SK-N-SH (cell line): ENCODE measurements around the gene PTGIS. TPM values are rescaled to one million over a fixed set of nuclear protein-coding genes. Genes with fewer than 3 reads are reported as not detected.

Experiments
- CTCF ChIA-PET: fragments of 300-600, 350-600 bp; formaldehyde crosslinking; extraction: SDS; loops from one replicate; lab custom pipeline; 2021; lab: Yijun Ruan, JAX
- POLR2A ChIA-PET: fragments of 350-600 bp; sonication (Branson Sonifier 250); formaldehyde crosslinking; extraction: SDS; loops from one replicate; lab custom pipeline; 2020; ENCODE audit warnings: antibody characterized with exemption, inconsistent platforms; lab: Yijun Ruan, JAX
- DNase-seq: peaks from one replicate; pipeline ENCODE4 v3.0.0; 2012
- H2AFZ ChIP-seq: fragments of 200-600 bp; sonication (generic); 2 replicates; pipeline ENCODE4 v1.8.1; 2016; ENCODE audit warnings: antibody characterized with exemption, mild to moderate bottlenecking, low read depth
- H3F3A ChIP-seq: fragments of 200-600 bp; sonication (generic); replicated peaks from 2 replicates; pipeline ENCODE3; 2016; ENCODE audit warnings: antibody characterized with exemption, mild to moderate bottlenecking; ENCODE audit not compliant: insufficient read depth
- H3K27ac ChIP-seq, 2 experiments: fragments of 200-500 bp in 1 of 2; fragments of 200-600 bp in 1 of 2; sonication (Bioruptor generic) in 1 of 2; sonication (generic), shearing (Covaris generic) in 1 of 2; 2 replicates each; pipeline versions ENCODE4 v1.5.1 to v1.6.1; 2014 to 2016; ENCODE audit warnings: low read depth in 2 of 2, inconsistent platforms in 1 of 2, low read length in 1 of 2, mild to moderate bottlenecking in 1 of 2, mixed read lengths in 1 of 2
- H3K27me3 ChIP-seq: fragments of 200-600 bp; sonication (generic), shearing (Covaris generic); 2 replicates; pipeline ENCODE4 v1.6.1; 2016; ENCODE audit warnings: mixed run types; ENCODE audit not compliant: insufficient read depth
- H3K36me3 ChIP-seq, 2 experiments: fragments of 200-500 bp in 1 of 2; fragments of 200-600 bp in 1 of 2; sonication (Bioruptor generic) in 1 of 2; sonication (generic) in 1 of 2; replicated peaks in 1 of 2; 2 replicates each; pipeline versions ENCODE3 to v1.5.1; 2014 to 2016; ENCODE audit warnings: low read length in 1 of 2, mild to moderate bottlenecking in 1 of 2; ENCODE audit not compliant: insufficient read depth in 2 of 2, control insufficient read depth in 1 of 2
- H3K4me1 ChIP-seq, 2 experiments: fragments of 200-500 bp in 1 of 2; fragments of 200-600 bp in 1 of 2; sonication (Bioruptor generic) in 1 of 2; sonication (generic), shearing (Covaris generic) in 1 of 2; 2 replicates each; pipeline versions ENCODE4 v1.5.1 to v1.6.1; 2014 to 2016; ENCODE audit warnings: low read depth in 1 of 2, low read length in 1 of 2, mixed run types in 1 of 2; ENCODE audit not compliant: insufficient read depth in 2 of 2, control insufficient read depth in 1 of 2
- H3K4me2 ChIP-seq: fragments of 200-600 bp; sonication (generic), shearing (Covaris generic); 2 replicates; pipeline ENCODE4 v1.6.1; 2017; ENCODE audit warnings: mixed run types
- H3K4me3 ChIP-seq, 2 experiments: fragments of 200-500 bp in 1 of 2; fragments of 200-600 bp in 1 of 2; sonication (Bioruptor generic) in 1 of 2; sonication (generic), shearing (Covaris generic) in 1 of 2; 2 replicates each; pipeline versions ENCODE4 v1.5.1 to v1.8.1; 2014 to 2016; ENCODE audit warnings: low read depth in 2 of 2, inconsistent platforms in 1 of 2, low read length in 1 of 2, mild to moderate bottlenecking in 1 of 2, mixed read lengths in 1 of 2, moderate library complexity in 1 of 2
- H3K79me2 ChIP-seq: fragments of 200-600 bp; sonication (generic); 2 replicates; pipeline ENCODE4 v1.8.1; 2017; ENCODE audit warnings: mild to moderate bottlenecking; ENCODE audit not compliant: insufficient read depth
- H3K9ac ChIP-seq: fragments of 200-600 bp; sonication (generic); 2 replicates; pipeline ENCODE4 v1.6.1; 2017; ENCODE audit warnings: mixed run types
- H3K9me2 ChIP-seq: fragments of 200-600 bp; sonication (generic); 2 replicates; pipeline ENCODE4 v1.6.1; 2017; ENCODE audit warnings: mixed run types
- H3K9me3 ChIP-seq: fragments of 200-600 bp; sonication (generic); 2 replicates; pipeline ENCODE4 v1.6.1; 2017; ENCODE audit warnings: mixed run types, mild to moderate bottlenecking, moderate library complexity
- H4K20me1 ChIP-seq: fragments of 200-600 bp; sonication (generic); 2 replicates; pipeline ENCODE4 v1.6.1; 2017; ENCODE audit warnings: mild to moderate bottlenecking, mixed run types; ENCODE audit not compliant: insufficient read depth
- CHD2 ChIP-seq: fragments of 150-350 bp; IDR thresholded peaks from 2 replicates; pipeline ENCODE4 v1.6.1; 2018; ENCODE audit warnings: low read length; ENCODE audit not compliant: partially characterized antibody
- EP300 ChIP-seq, 2 experiments: IDR thresholded peaks; 2 replicates each; pipeline versions ENCODE4 v1.4.0 to v1.6.1; 2012; ENCODE audit warnings: borderline replicate concordance in 1 of 2, low read depth in 1 of 2, low read length in 1 of 2
- FOSL2 ChIP-seq: IDR thresholded peaks from 2 replicates; pipeline ENCODE4 v1.4.0; 2012; ENCODE audit warnings: low read depth, mild to moderate bottlenecking, moderate library complexity, borderline replicate concordance
- FOXJ3 ChIP-seq: sonication (generic); formaldehyde crosslinking; IDR thresholded peaks from 2 replicates; pipeline ENCODE4 v1.5.1; 2020; ENCODE audit warnings: mild to moderate bottlenecking, missing genetic modification reagents
- IRF3 ChIP-seq: fragments of 150-350 bp; IDR thresholded peaks from 2 replicates; pipeline ENCODE4 v1.6.1; 2016; ENCODE audit warnings: mild to moderate bottlenecking, low read depth, low read length
- MEF2A ChIP-seq: IDR thresholded peaks from 2 replicates; pipeline ENCODE4 v1.4.0; 2012; ENCODE audit warnings: low read depth, borderline replicate concordance
- POLR2AphosphoS5 ChIP-seq: IDR thresholded peaks from 2 replicates; pipeline ENCODE4 v1.6.1; 2012; ENCODE audit warnings: low read depth, low read length
- RAD21 ChIP-seq: IDR thresholded peaks from 2 replicates; pipeline ENCODE4 v1.6.1; 2012; ENCODE audit warnings: mild to moderate bottlenecking, low read length
- REST ChIP-seq: IDR thresholded peaks from 2 replicates; pipeline ENCODE4 v1.6.1; 2012; ENCODE audit warnings: mild to moderate bottlenecking, low read depth, low read length, moderate library complexity
- RFX5 ChIP-seq: IDR thresholded peaks from 2 replicates; pipeline ENCODE4 v1.6.1; 2012; ENCODE audit warnings: mild to moderate bottlenecking, improper control_type of control experiment, low read length
- RXRA ChIP-seq: IDR thresholded peaks from 2 replicates; pipeline ENCODE4 v1.4.0; 2012; ENCODE audit warnings: low read depth, mild to moderate bottlenecking, borderline replicate concordance
- SMC3 ChIP-seq: IDR thresholded peaks from 2 replicates; pipeline ENCODE4 v1.6.1; 2012; ENCODE audit warnings: low read depth, low read length, improper control_type of control experiment
- TAF1 ChIP-seq: IDR thresholded peaks from 2 replicates; pipeline ENCODE4 v1.6.1; 2012; ENCODE audit warnings: low read depth, mild to moderate bottlenecking, low read length, moderate library complexity, borderline replicate concordance
- TCF12 ChIP-seq: IDR thresholded peaks from 2 replicates; pipeline ENCODE4 v1.4.0; 2012
- YY1 ChIP-seq: IDR thresholded peaks from 2 replicates; pipeline ENCODE4 v1.4.0; 2012; ENCODE audit warnings: low read depth, mild to moderate bottlenecking
- ZBTB33 ChIP-seq: IDR thresholded peaks from 2 replicates; pipeline ENCODE4 v1.4.0; 2012; ENCODE audit warnings: low read depth, borderline replicate concordance
- polyA plus RNA-seq, 3 experiments: library from polyadenylated mRNA; depleted of rRNA; stranded (reverse); fragments of >200 nt; gene quantifications; 2 replicates each; pipeline ENCODE4 v1.2.3, GENCODE V29; 2012
- TF ChIP-seq, protein P1 (sequence below): fragments of 200-600 bp; sonication (generic); IDR thresholded peaks from 2 replicates; pipeline ENCODE4 v1.6.1; 2017; ENCODE audit warnings: antibody characterized with exemption, mild to moderate bottlenecking, moderate library complexity
- TF ChIP-seq, protein P2 (sequence below): IDR thresholded peaks from 2 replicates; pipeline ENCODE4 v1.4.0; 2012; ENCODE audit warnings: low read depth, borderline replicate concordance
- TF ChIP-seq, protein P3 (sequence below): fragments of 150-350 bp; IDR thresholded peaks from 2 replicates; pipeline ENCODE4 v1.6.1; 2017; ENCODE audit warnings: antibody characterized with exemption, low read length, low read depth, borderline replicate concordance

Gene PTGIS
- polyA plus RNA-seq, 1 of the 3 experiments (the other 2 are of a cell fraction): 1.0 TPM

DNA sequence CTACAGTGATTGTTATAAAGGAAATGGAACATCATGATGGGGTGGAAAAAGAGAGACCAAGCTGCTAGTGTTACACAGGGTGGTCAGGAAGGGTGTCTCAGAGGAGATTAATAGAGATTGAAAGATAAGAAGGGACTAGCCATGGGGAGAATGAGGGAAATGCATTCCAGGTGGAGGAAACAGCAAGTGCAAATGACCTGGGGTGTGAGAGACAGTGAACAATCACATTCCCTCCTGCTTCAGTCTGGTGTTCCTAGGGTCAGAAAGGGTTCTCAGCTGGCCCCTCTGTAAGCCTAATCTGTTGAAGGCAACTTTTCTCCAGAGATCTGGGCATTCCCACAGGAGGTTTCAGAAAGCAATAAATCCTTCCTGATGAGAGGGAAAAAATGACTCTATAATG is 81.9 kb downstream of the PTGIS start:
- DNase-seq: no peak
- H2AFZ ChIP-seq: no peak overlapping the region

More for the DNA sequence above, 81.9 kb downstream of the PTGIS start:
- H3K9me2 ChIP-seq: no peaks in the 10 kb centered on the region
- no peak overlapping the region for H3K9ac ChIP-seq
- H3K79me2 ChIP-seq: no peaks in the 10 kb centered on the region
- H3K4me3 ChIP-seq: no peak overlapping the region
- H3K36me3 ChIP-seq: no peaks in the 10 kb centered on the region
- TF ChIP-seq FOSL2 (no peak), YY1 (no peak), RAD21 (no peak), EP300 (IDR thresholded peaks at IDR 0.05; ENCODE audit: borderline replicate concordance in 1 of 2, low read depth in 1 of 2, low read length in 1 of 2) (no peak), TAF1 (no peak), ZBTB33 (no peak), SMC3 (no peak), REST (no peak), MEF2A (no peak), POLR2AphosphoS5 (no peak), RXRA (no peak), RFX5 (no peak), TCF12 (no peak), CHD2 (no peak), IRF3 (no peak), FOXJ3 (CRISPR knock-in tag) (no peak)
- TF ChIP-seq, protein P1, sequence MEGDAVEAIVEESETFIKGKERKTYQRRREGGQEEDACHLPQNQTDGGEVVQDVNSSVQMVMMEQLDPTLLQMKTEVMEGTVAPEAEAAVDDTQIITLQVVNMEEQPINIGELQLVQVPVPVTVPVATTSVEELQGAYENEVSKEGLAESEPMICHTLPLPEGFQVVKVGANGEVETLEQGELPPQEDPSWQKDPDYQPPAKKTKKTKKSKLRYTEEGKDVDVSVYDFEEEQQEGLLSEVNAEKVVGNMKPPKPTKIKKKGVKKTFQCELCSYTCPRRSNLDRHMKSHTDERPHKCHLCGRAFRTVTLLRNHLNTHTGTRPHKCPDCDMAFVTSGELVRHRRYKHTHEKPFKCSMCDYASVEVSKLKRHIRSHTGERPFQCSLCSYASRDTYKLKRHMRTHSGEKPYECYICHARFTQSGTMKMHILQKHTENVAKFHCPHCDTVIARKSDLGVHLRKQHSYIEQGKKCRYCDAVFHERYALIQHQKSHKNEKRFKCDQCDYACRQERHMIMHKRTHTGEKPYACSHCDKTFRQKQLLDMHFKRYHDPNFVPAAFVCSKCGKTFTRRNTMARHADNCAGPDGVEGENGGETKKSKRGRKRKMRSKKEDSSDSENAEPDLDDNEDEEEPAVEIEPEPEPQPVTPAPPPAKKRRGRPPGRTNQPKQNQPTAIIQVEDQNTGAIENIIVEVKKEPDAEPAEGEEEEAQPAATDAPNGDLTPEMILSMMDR: no peak
- TF ChIP-seq, protein P2, sequence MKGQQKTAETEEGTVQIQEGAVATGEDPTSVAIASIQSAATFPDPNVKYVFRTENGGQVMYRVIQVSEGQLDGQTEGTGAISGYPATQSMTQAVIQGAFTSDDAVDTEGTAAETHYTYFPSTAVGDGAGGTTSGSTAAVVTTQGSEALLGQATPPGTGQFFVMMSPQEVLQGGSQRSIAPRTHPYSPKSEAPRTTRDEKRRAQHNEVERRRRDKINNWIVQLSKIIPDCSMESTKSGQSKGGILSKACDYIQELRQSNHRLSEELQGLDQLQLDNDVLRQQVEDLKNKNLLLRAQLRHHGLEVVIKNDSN: no peak
- TF ChIP-seq, protein P3, sequence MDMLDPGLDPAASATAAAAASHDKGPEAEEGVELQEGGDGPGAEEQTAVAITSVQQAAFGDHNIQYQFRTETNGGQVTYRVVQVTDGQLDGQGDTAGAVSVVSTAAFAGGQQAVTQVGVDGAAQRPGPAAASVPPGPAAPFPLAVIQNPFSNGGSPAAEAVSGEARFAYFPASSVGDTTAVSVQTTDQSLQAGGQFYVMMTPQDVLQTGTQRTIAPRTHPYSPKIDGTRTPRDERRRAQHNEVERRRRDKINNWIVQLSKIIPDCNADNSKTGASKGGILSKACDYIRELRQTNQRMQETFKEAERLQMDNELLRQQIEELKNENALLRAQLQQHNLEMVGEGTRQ: no peak
- H3K27me3 ChIP-seq: peaks cover 33% of the 10 kb centered on the region; the same call in 1 of the 2 replicates
- H4K20me1 ChIP-seq: no peaks in the 10 kb centered on the region
- CTCF ChIA-PET: interaction anchor here (3.8 to 7.5 kb wide), 5 partner anchors 19 to 154 kb away, joined by 24 to 141 read pairs (median 115); no protein-coding TSS in a partner anchor
- no peak overlapping the region for H3K4me2 ChIP-seq
- POLR2A ChIA-PET: no interaction called here
- H3K4me1 ChIP-seq: peaks cover 0 to 7% of the 10 kb centered on the region in 2 experiments; a peak in 1 of 4 replicates
- H3K27ac ChIP-seq: no peak overlapping the region
- H3F3A ChIP-seq: no peaks in the 10 kb centered on the region
- no peaks in the 10 kb centered on the region for H3K9me3 ChIP-seq
